Ovary (tissue), 9 donors: Measurements from ENCODE around the gene CTDSP2. TPM values are rescaled to one million over a fixed set of nuclear protein-coding genes. Genes with fewer than 3 reads are reported as not detected.

Experiments
- DNase-seq, 5 donors: peaks; one replicate each; pipeline ENCODE4 v3.0.0-alpha.2; 2019 to 2020
- H3K27ac ChIP-seq, 2 donors: fragments of 200-600 bp; one replicate each; pipeline versions ENCODE4 v1.5.1 to v1.8.0; 2019 to 2022
- H3K27me3 ChIP-seq: fragments of 200-600 bp; one replicate; pipeline ENCODE4 v1.8.0; 2022
- H3K36me3 ChIP-seq: fragments of 200-600 bp; sonication (generic); one replicate; pipeline ENCODE4 v1.5.1; 2019
- H3K4me1 ChIP-seq: one replicate; pipeline ENCODE4 v1.8.1; 2013; ENCODE audit warnings: mild to moderate bottlenecking, moderate library complexity; ENCODE audit not compliant: insufficient read depth
- H3K4me3 ChIP-seq: fragments of 200-600 bp; sonication (generic); one replicate; pipeline ENCODE4 v1.5.1; 2017
- H3K9me3 ChIP-seq, 2 donors: fragments of 200-600 bp in 1 of 2; sonication (generic) in 1 of 2; one replicate each; pipeline versions ENCODE4 v1.5.1 to v1.8.1; 2013 to 2019; ENCODE audit warnings: mild to moderate bottlenecking in 1 of 2, moderate library complexity in 1 of 2
- EP300 ChIP-seq: sonication (generic); formaldehyde crosslinking; IDR thresholded peaks from one replicate; pipeline ENCODE4 v1.6.1; 2017; ENCODE audit warnings: antibody characterized with exemption
- POLR2A ChIP-seq: fragments of 450-650 bp; IDR thresholded peaks from one replicate; pipeline ENCODE4 v1.6.1; 2017; ENCODE audit warnings: antibody characterized with exemption, mild to moderate bottlenecking, moderate library complexity
- WGBS, 3 donors: extraction: QIAGEN DNeasy Blood & Tissue Kit in 1 of 3; methylation state at CpG; one replicate each; pipeline versions ENCODE4 v1.1.5 to v1.1.7; 2013 to 2017; 5-methylcytosine and 5-hydroxymethylcytosine counted together
- intact Hi-C, 4 donors: fragments of 100-400 bp; cut with DNase I; formaldehyde crosslinking; loops; one replicate each; pipeline versions ENCODE4 v1.11.0 to v1.15.1; 2022 to 2023
- polyA plus RNA-seq, 2 donors: library from polyadenylated mRNA; stranded (reverse); fragments of 200-250 nt in 1 of 2; fragments of 350-450 nt in 1 of 2; fragmentation: Illumina TruSeq in 1 of 2; extraction: RNeasy Lipid Tissue Mini Kit (QIAGEN cat#74804) in 1 of 2; gene quantifications; one replicate each; pipeline ENCODE4 v1.2.3, GENCODE V29; 2013 to 2014
- total RNA-seq, 7 donors: library from RNA; depleted of rRNA in 2 of 7; stranded (reverse); fragments of >200 nt in 2 of 7; fragmentation: NEBNext Ultra II Directional in 3 of 7; extraction: Animal tissue kit (Norgen Biotek cat#: 25700) in 3 of 7; gene quantifications; one replicate each; pipeline versions ENCODE4 v1.1.0 to v1.2.4, GENCODE V29; 2016 to 2023
- TF ChIP-seq, protein P1 (sequence below), 3 donors: fragments of 450-650 bp in 2 of 3; fragments of 200-600 bp in 1 of 3; IDR thresholded peaks; one replicate each; pipeline versions ENCODE4 v1.5.1 to v1.8.0; 2016 to 2022; ENCODE audit warnings: antibody characterized with exemption in 3 of 3, mild to moderate bottlenecking in 1 of 3
- donor health status: DM: no; HTN: no; CAD: no; lungs with moderate emphysema.
- donor health status: DM: no; HTN: no; CAD: no.
- donor health status: Bipolar disorder and iron deficiency.
- donor health status: DM: yes; HTN: yes; CAD: no.
- donor health status: DM: no; HTN: no; CAD: no.
- donor health status: DM: yes; HTN: yes; CAD: no.

The CTDSP2 gene
- total and polyA plus RNA-seq, 9 donors: 73.1 to 212 (median 166) TPM

DNA sequence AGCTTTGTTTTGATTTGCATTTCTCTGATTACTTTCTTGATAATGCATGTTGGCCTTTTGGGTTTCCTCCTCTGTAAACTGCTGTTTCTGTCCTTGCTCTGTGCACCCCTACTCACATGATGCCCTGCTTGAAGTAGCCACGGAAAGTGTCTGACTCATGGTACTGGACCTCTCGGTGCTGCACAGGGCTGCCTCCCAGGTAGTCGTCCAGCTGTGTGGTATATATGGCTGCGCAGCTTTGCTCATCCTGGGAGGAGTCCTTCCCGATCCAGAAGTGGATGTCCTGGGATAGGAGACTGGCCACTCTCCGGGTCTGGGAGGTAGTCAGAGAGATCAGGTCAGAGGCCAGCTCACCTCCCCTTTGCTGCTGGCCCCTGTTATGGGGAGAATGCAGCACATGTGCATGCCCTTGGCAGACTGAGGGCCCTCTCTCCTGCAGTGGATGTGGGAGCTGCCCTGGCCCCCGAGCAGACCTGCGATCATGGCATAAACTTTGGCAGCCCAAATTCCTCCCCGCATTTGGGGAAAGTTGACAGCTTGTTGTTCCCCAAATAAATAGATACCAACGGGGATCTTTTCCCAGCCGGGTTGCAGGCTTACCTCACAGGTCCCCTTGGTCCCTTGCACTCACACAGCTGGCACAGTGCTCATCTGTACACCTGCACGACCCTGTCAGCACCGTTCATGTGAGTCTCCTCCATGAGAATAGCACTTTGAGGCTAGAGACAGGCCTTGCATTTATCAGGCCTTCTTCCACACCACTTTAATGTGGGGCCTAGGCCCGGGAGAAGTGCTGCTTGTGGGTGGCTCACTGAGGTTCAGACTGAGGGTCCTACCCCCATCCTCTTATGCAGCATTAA is 33.2 kb downstream of the CTDSP2 start:
- no peak for DNase-seq
- Histone ChIP-seq H3K4me1 (peaks cover 17% of the 10 kb centered on the region), H3K27ac (no peak overlapping the region), H3K27me3 (no peaks in the 10 kb centered on the region), H3K36me3 (no peaks in the 10 kb centered on the region), H3K4me3 (no peak overlapping the region), H3K9me3 (no peaks in the 10 kb centered on the region)
- TF ChIP-seq EP300: no peak
- TF ChIP-seq, protein P1, sequence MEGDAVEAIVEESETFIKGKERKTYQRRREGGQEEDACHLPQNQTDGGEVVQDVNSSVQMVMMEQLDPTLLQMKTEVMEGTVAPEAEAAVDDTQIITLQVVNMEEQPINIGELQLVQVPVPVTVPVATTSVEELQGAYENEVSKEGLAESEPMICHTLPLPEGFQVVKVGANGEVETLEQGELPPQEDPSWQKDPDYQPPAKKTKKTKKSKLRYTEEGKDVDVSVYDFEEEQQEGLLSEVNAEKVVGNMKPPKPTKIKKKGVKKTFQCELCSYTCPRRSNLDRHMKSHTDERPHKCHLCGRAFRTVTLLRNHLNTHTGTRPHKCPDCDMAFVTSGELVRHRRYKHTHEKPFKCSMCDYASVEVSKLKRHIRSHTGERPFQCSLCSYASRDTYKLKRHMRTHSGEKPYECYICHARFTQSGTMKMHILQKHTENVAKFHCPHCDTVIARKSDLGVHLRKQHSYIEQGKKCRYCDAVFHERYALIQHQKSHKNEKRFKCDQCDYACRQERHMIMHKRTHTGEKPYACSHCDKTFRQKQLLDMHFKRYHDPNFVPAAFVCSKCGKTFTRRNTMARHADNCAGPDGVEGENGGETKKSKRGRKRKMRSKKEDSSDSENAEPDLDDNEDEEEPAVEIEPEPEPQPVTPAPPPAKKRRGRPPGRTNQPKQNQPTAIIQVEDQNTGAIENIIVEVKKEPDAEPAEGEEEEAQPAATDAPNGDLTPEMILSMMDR (IDR thresholded peaks at IDR 0.05): no peak
- TF ChIP-seq POLR2A: no peak
- 65 to 71% (median 68%) methylated on average over 14 of the region's 14 CpGs for WGBS, 3 donors
- intact Hi-C loops: no loop called here

DNA sequence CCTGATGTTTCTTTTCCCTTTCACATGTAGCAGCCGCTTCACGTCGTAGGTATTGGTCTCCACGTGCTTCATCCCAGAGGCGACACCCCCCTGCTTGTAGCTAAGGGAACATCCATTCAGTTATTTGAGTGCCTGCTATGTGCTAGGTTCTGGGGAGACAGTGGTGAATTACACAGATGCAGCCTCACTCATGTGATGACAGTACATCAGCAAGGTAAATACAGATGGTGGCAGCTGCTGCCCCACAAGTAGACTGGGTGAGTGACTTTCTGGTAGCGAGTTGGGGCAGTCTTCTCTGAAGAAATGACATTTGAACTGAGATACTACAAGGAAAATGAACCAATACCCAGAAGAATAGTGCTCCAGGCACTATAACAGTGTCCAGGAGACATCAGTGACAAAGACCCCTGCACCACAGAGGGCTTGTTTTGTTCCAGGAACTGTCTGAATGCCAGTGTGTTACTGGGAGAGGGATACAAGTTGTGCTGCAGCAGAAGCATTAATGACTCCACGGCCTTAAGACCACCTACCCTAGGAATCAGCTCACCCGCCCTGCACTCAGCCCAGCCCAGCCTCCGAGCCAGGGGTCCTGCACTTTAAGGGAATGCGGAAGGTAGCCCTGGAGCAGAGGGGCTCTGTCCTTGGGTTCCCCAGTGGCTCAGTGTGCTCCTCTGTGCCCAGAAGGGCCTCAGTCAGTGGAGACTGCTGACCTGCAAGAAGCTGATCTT is 35.3 kb downstream of the CTDSP2 start:
- no peak for DNase-seq
- no peak overlapping the region for H3K4me3 ChIP-seq
- TF ChIP-seq, protein P1 (IDR thresholded peaks at IDR 0.05): no peak
- TF ChIP-seq POLR2A (no peak), EP300 (no peak)
- no peak overlapping the region for H3K27ac ChIP-seq
- WGBS, 3 donors: 85 to 88% (median 86%) methylated on average over 10 of the region's 10 CpGs
- intact Hi-C loops: no loop called here
- H3K4me1 ChIP-seq: peaks cover 13% of the 10 kb centered on the region
- H3K27me3 ChIP-seq: no peaks in the 10 kb centered on the region
- no peaks in the 10 kb centered on the region for H3K36me3 ChIP-seq
- H3K9me3 ChIP-seq: no peaks in the 10 kb centered on the region

DNA sequence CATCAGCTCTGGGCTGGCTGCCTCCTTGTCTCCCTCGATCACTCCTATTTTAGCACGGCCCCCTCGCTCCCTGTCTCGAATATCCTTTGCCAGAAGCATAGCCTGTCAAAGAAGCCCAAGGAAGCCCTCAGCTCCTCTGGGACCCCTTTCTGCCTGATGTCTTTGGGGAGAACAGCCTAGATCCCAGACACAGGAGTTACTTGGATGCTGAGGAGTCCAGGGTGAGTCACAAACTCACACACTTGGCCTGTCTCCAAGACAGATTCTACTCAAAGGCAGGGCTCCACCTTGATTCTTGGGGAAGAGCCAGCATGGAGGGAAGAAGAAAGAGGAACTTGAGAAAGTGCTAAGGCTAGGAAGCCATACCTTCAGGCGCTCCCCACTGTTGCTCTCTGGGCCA is 36.1 kb downstream of the CTDSP2 start:
- Histone ChIP-seq H3K4me3 (no peak overlapping the region), H3K27me3 (no peaks in the 10 kb centered on the region), H3K27ac (no peak overlapping the region), H3K36me3 (no peaks in the 10 kb centered on the region), H3K4me1 (peaks cover 8% of the 10 kb centered on the region), H3K9me3 (no peaks in the 10 kb centered on the region)
- no peak for DNase-seq
- intact Hi-C loops: no loop called here
- 75 to 86% (median 75%) methylated on average over 5 of the region's 5 CpGs for WGBS, 3 donors
- no peak for TF ChIP-seq POLR2A
- TF ChIP-seq EP300: no peak
- TF ChIP-seq, protein P1 (IDR thresholded peaks at IDR 0.05): no peak

DNA sequence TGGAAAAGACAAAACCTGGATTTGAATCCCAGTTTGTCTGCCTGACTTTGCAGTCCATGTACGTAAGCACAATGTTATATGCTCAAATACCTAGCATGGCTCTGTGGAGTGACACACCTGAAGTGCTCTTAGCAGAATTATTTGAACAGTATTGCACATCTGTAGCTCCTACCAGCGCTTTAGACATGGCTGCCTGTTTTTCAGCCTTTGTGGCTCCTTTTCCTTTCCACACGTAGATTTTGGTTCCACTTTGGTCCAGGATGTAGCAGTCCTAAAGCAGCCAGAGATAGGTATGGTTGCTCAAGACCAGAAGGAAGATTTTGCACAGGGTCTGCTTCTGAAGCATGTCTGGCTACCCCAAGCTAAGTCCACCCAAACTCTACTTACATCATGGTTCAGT is 37.1 kb downstream of the CTDSP2 start:
- TF ChIP-seq EP300 (no peak), POLR2A (no peak)
- TF ChIP-seq, protein P1 (IDR thresholded peaks at IDR 0.05): no peak
- no peaks in the 10 kb centered on the region for H3K36me3 ChIP-seq

More for the DNA sequence above, 37.1 kb downstream of the CTDSP2 start:
- H3K27ac ChIP-seq: no peak overlapping the region
- WGBS, 3 donors: 91 to 94% (median 94%) methylated on average over 3 of the region's 3 CpGs
- DNase-seq: no peak
- H3K27me3 ChIP-seq: no peaks in the 10 kb centered on the region
- intact Hi-C loops: no loop called here
- no peaks in the 10 kb centered on the region for H3K9me3 ChIP-seq
- H3K4me3 ChIP-seq: no peak overlapping the region
- peaks cover 6% of the 10 kb centered on the region for H3K4me1 ChIP-seq
